Lower lobe of right lung (tissue), 2 donors: ENCODE data around the gene COG7. TPM values are rescaled to one million over a fixed set of nuclear protein-coding genes. Genes with fewer than 3 reads are reported as not detected.

Source experiments
- ATAC-seq, 2 donors: fragments of 200-7000 bp; cut with Tn5 transposase; one replicate each; pipeline ENCODE4 v1.9.1; 2020 to 2022; ENCODE audit warnings: mild to moderate bottlenecking in 2 of 2, moderate library complexity in 2 of 2
- DNase-seq: peaks from one replicate; pipeline ENCODE4 v3.0.0-alpha.2; 2020
- H3K27ac ChIP-seq: fragments of 200-600 bp; one replicate; pipeline ENCODE4 v1.8.0; 2022
- H3K27me3 ChIP-seq: fragments of 200-600 bp; one replicate; pipeline ENCODE4 v1.8.0; 2022; ENCODE audit warnings: low read depth
- H3K36me3 ChIP-seq: fragments of 200-600 bp; one replicate; pipeline ENCODE4 v1.8.0; 2022; ENCODE audit warnings: mild to moderate bottlenecking
- H3K4me1 ChIP-seq: fragments of 200-600 bp; one replicate; pipeline ENCODE4 v1.8.0; 2022
- H3K4me3 ChIP-seq: fragments of 200-600 bp; one replicate; pipeline ENCODE4 v1.8.0; 2022; ENCODE audit warnings: mild to moderate bottlenecking
- H3K9me3 ChIP-seq: fragments of 200-600 bp; one replicate; pipeline ENCODE4 v1.8.0; 2022
- CTCF ChIP-seq: fragments of 200-600 bp; IDR thresholded peaks from one replicate; pipeline ENCODE4 v1.8.0; 2022; ENCODE audit warnings: antibody characterized with exemption, mild to moderate bottlenecking
- intact Hi-C: fragments of 100-400 bp; cut with DNase I; formaldehyde crosslinking; loops from one replicate; pipeline ENCODE4 v1.11.0; 2022
- total RNA-seq: library from RNA; stranded (reverse); fragmentation: NEBNext Ultra II Directional; extraction: Animal tissue kit (Norgen Biotek cat#: 25700); gene quantifications from one replicate; pipeline ENCODE4 v1.2.1, GENCODE V29; 2021
- donor health status: DM: no; HTN: yes; CAD: no; lungs with severe emphysema.

COG7 gene
- total RNA-seq, 1 donor from 2014 or later: 21.3 TPM

DNA sequence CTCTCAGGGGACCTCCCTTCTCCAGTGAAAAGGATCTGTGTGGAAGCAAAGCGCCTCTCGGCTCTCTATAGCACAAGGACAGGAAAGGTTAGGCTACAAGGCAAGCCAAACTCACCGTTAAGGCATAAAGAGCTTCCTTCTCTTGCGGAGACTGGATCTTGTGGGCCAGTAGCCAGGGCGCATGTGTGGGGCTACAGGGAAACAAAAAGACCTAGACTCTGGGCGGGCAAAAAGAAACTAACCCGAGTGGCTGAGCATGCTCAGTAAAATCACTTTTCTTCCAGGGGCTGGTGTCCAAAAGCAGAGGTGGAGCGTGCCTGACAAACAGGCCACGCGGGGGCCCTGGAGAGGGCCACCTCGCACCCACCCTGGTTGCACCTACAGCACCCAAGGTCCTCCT, 41.2 kb upstream of the COG7 start:
- Histone ChIP-seq H3K4me3 (peak overlapping the region; percentile 31), H3K27ac (peak overlapping the region; percentile 69), H3K27me3 (no peaks in the 10 kb centered on the region), H3K36me3 (peaks cover 72% of the 10 kb centered on the region), H3K9me3 (no peaks in the 10 kb centered on the region), H3K4me1 (peaks cover 69% of the 10 kb centered on the region)
- DNase-seq (no peak), ATAC-seq (peak; percentile 38 to 39)
- intact Hi-C loops: no loop called here
- no peak for TF ChIP-seq CTCF

- TF ChIP-seq CTCF: no peak
- Histone ChIP-seq H3K27me3 (no peaks in the 10 kb centered on the region), H3K36me3 (peaks cover 97% of the 10 kb centered on the region), H3K4me1 (peaks cover 58% of the 10 kb centered on the region), H3K27ac (peak overlapping the region; percentile 69), H3K9me3 (no peaks in the 10 kb centered on the region), H3K4me3 (no peak overlapping the region)
- ATAC-seq (peak; percentile 55 to 73), DNase-seq (no peak)
- intact Hi-C loops: no loop called here
Measured at GRCh38 chr16:23491490-23492391, 38.8 kb upstream of the COG7 start.

- ATAC-seq: peak; percentile 94
Measured at GRCh38 chr16:23486480-23486879, 33.5 kb upstream of the COG7 start.

GRCh38 chr16:23485841-23486240, 32.9 kb upstream of the COG7 start:
- intact Hi-C loops: no loop called here
- TF ChIP-seq CTCF: no peak
- peaks cover 19% of the 10 kb centered on the region for H3K4me1 ChIP-seq
- no peak for ATAC-seq
- peak; percentile 25 for DNase-seq
- no peaks in the 10 kb centered on the region for H3K9me3 ChIP-seq
- H3K27me3 ChIP-seq: no peaks in the 10 kb centered on the region
- peaks cover 100% of the 10 kb centered on the region for H3K36me3 ChIP-seq
- peak overlapping the region; percentile 31 for H3K27ac ChIP-seq
- no peak overlapping the region for H3K4me3 ChIP-seq

More at GRCh38 chr16:23486480-23486879, 33.5 kb upstream of the COG7 start:
- Histone ChIP-seq H3K4me1 (peaks cover 25% of the 10 kb centered on the region), H3K4me3 (no peak overlapping the region), H3K9me3 (no peaks in the 10 kb centered on the region), H3K27ac (peak overlapping the region; percentile 31), H3K36me3 (peaks cover 100% of the 10 kb centered on the region), H3K27me3 (no peaks in the 10 kb centered on the region)
- TF ChIP-seq CTCF: no peak
- intact Hi-C loops: no loop called here
- DNase-seq: peak; percentile 51

DNA sequence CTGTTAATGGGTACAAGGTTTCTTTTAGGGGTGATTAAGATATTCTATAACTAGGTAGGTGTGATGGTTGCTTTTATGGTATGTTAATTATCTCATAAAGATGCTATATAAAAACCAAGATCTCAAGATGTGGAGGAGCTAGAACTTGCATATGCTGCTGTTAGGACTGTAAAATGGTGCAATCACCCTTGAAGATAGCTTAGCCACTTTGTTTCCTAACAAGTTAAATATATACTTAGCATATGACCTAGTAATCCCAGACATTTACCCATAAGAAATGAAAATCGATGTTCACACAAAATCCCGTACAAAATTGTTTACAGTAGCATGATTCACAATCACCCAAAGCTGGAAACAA, 32.2 kb upstream of the COG7 start:
- no peak overlapping the region for H3K4me3 ChIP-seq
- intact Hi-C loops: no loop called here
- TF ChIP-seq CTCF: no peak
- ATAC-seq (no peak), DNase-seq (no peak)
- H3K4me1 ChIP-seq: peaks cover 18% of the 10 kb centered on the region
- H3K27ac ChIP-seq: no peak overlapping the region
- H3K27me3 ChIP-seq: no peaks in the 10 kb centered on the region
- peaks cover 100% of the 10 kb centered on the region for H3K36me3 ChIP-seq
- H3K9me3 ChIP-seq: no peaks in the 10 kb centered on the region
